Right lobe of liver (tissue), 4 donors: Measurements from ENCODE around the gene ARHGAP22.

Experiments
- POLR2A ChIP-seq: fragments of 450-650 bp; IDR thresholded peaks from one replicate; pipeline ENCODE4 v1.6.1; 2017; ENCODE audit warnings: antibody characterized with exemption, mild to moderate bottlenecking
- TF ChIP-seq, protein P1 (sequence below), 4 donors: fragments of 200-600 bp in 3 of 4; fragments of 450-650 bp in 1 of 4; IDR thresholded peaks; one replicate each; pipeline versions ENCODE4 v1.5.1 to v1.8.0; 2016 to 2022; ENCODE audit warnings: antibody characterized with exemption in 4 of 4, mild to moderate bottlenecking in 2 of 4
- donor health status: DM: no; HTN: no; CAD: no.
- donor health status: DM: no; HTN: no; CAD: no.
- donor health status: DM: no; HTN: yes; CAD: no.

DNA sequence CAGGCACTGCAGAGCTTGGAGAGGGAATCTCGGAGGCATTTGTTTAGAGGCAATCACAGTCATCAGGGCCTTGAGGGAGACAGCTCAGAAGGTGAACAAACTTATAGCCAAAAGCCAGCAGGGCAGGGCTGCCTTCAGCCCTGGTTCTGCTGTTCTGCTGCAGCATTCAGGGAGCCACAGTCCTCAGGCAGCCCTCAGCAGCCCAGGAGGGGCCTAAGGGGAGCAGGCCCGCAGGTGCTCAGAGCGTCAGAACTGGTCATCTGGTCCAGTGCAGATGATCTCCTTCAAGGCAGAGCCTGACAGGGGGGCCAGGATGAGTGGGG, 84.7 kb downstream of the ARHGAP22 start:
- TF ChIP-seq POLR2A = no peak
- TF ChIP-seq, protein P1, sequence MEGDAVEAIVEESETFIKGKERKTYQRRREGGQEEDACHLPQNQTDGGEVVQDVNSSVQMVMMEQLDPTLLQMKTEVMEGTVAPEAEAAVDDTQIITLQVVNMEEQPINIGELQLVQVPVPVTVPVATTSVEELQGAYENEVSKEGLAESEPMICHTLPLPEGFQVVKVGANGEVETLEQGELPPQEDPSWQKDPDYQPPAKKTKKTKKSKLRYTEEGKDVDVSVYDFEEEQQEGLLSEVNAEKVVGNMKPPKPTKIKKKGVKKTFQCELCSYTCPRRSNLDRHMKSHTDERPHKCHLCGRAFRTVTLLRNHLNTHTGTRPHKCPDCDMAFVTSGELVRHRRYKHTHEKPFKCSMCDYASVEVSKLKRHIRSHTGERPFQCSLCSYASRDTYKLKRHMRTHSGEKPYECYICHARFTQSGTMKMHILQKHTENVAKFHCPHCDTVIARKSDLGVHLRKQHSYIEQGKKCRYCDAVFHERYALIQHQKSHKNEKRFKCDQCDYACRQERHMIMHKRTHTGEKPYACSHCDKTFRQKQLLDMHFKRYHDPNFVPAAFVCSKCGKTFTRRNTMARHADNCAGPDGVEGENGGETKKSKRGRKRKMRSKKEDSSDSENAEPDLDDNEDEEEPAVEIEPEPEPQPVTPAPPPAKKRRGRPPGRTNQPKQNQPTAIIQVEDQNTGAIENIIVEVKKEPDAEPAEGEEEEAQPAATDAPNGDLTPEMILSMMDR (IDR thresholded peaks at IDR 0.05) = no peak
